CD4-positive, CD25-positive, alpha-beta regulatory T cell (primary cell): ENCODE measurements around the gene SEMA5B. TPM values are rescaled to one million over a fixed set of nuclear protein-coding genes. Genes with fewer than 3 reads are reported as not detected.

Source experiments
- ATAC-seq, 2 donors: fragments of 150-1000 bp; cut with Tn5 transposase; one replicate each; pipeline ENCODE4 v1.10.0; 2021; ENCODE audit warnings: low read depth in 2 of 2, moderate number of reproducible peaks in 2 of 2, moderate library complexity in 1 of 2
- DNase-seq, 3 donors: peaks; one replicate each; pipeline versions ENCODE4 v3.0.0 to v3.0.0-alpha.2; 2012 to 2022; ENCODE audit warnings: mixed read lengths in 1 of 3
- H3K27ac ChIP-seq: one replicate; pipeline ENCODE4 v1.7.0; 2013; ENCODE audit warnings: mild to moderate bottlenecking, low read length; ENCODE audit not compliant: insufficient read depth, poor library complexity, severe bottlenecking
- H3K27me3 ChIP-seq: one replicate; pipeline ENCODE4 v1.7.0; 2013; ENCODE audit warnings: low read length; ENCODE audit not compliant: control insufficient read depth, insufficient read depth
- H3K36me3 ChIP-seq: one replicate; pipeline ENCODE4 v1.7.0; 2013; ENCODE audit warnings: mild to moderate bottlenecking, low read length, moderate library complexity; ENCODE audit not compliant: control insufficient read depth, insufficient read depth
- H3K4me1 ChIP-seq: 2 replicates; pipeline ENCODE4 v1.7.0; 2013; ENCODE audit warnings: mild to moderate bottlenecking, low read length; ENCODE audit not compliant: insufficient read depth, control insufficient read depth, poor library complexity, severe bottlenecking
- H3K4me3 ChIP-seq: one replicate; pipeline ENCODE4 v1.7.0; 2013; ENCODE audit warnings: low read depth, mild to moderate bottlenecking, low read length, moderate library complexity
- H3K9me3 ChIP-seq, 2 experiments: 1 replicate in 1 of 2; 2 replicates in 1 of 2; pipeline ENCODE4 v1.7.0; 2013; ENCODE audit warnings: low read length in 2 of 2, mild to moderate bottlenecking in 1 of 2, moderate library complexity in 1 of 2; ENCODE audit not compliant: control insufficient read depth in 2 of 2
- H3K27ac Mint-ChIP-seq, 3 donors: one replicate each; pipeline ENCODE4 v1.8.0; 2020 to 2022; ENCODE audit warnings: mild to moderate bottlenecking in 3 of 3, mixed read lengths in 3 of 3, moderate library complexity in 2 of 3
- H3K27me3 Mint-ChIP-seq: one replicate; pipeline ENCODE4 v1.8.0; 2022; ENCODE audit warnings: mild to moderate bottlenecking, mixed read lengths
- H3K36me3 Mint-ChIP-seq: one replicate; pipeline ENCODE4 v1.8.0; 2020; ENCODE audit warnings: mixed read lengths
- H3K4me1 Mint-ChIP-seq, 4 donors: one replicate each; pipeline ENCODE4 v1.8.0; 2020 to 2022; ENCODE audit warnings: mixed read lengths in 4 of 4, mild to moderate bottlenecking in 1 of 4
- H3K4me3 Mint-ChIP-seq, 4 donors: one replicate each; pipeline ENCODE4 v1.8.0; 2020 to 2022; ENCODE audit warnings: mild to moderate bottlenecking in 4 of 4, mixed read lengths in 4 of 4, moderate library complexity in 3 of 4
- H3K9me3 Mint-ChIP-seq, 7 donors: one replicate each; pipeline ENCODE4 v1.8.0; 2020 to 2022; ENCODE audit warnings: mixed read lengths in 7 of 7, mild to moderate bottlenecking in 3 of 7, moderate library complexity in 2 of 7
- polyA plus RNA-seq, 4 donors: library from polyadenylated mRNA; unstranded; fragments of 300-500 nt; fragmentation: Illumina TruSeq; gene quantifications; one replicate each; pipeline ENCODE4 v1.2.3, GENCODE V29; 2021
- total RNA-seq: library from RNA; stranded (reverse); gene quantifications from one replicate; pipeline ENCODE4 v1.2.3, GENCODE V29; 2022

Gene SEMA5B
- total and polyA plus RNA-seq, 5 donors from 2014 or later: 0.50 TPM; not detected in 4

- no peaks in the 10 kb centered on the region for H3K27me3 Mint-ChIP-seq
- DNase-seq (no peak), ATAC-seq (no peak)
- H3K36me3 ChIP-seq: peaks cover 15% of the 10 kb centered on the region
- H3K4me3 ChIP-seq: no peak overlapping the region
- H3K9me3 Mint-ChIP-seq: no peaks in the 10 kb centered on the region
- no peaks in the 10 kb centered on the region for H3K4me1 ChIP-seq
- peaks cover 38% of the 10 kb centered on the region for H3K36me3 Mint-ChIP-seq
- H3K27ac ChIP-seq: no peak overlapping the region
- H3K27me3 ChIP-seq: no peaks in the 10 kb centered on the region
- no peak overlapping the region for H3K4me3 Mint-ChIP-seq
- no peaks in the 10 kb centered on the region for H3K9me3 ChIP-seq
- peaks cover 0 to 1% (median 0%) of the 10 kb centered on the region in 4 donors for H3K4me1 Mint-ChIP-seq
- H3K27ac Mint-ChIP-seq: no peak overlapping the region
These were observed 145.1 kb downstream of the SEMA5B start for GRCh38 chr3:122882361-122882947.

GRCh38 chr3:122880624-122881023 is 146.9 kb downstream of the SEMA5B start:
- H3K36me3 ChIP-seq: peaks cover 15% of the 10 kb centered on the region
- peaks cover 0 to 9% (median 7%) of the 10 kb centered on the region in 4 donors for H3K4me1 Mint-ChIP-seq
- DNase-seq: no peak
- H3K27me3 ChIP-seq: no peaks in the 10 kb centered on the region
- H3K9me3 Mint-ChIP-seq: no peaks in the 10 kb centered on the region
- H3K9me3 ChIP-seq: no peaks in the 10 kb centered on the region
- H3K4me3 ChIP-seq: no peak overlapping the region
- H3K27ac Mint-ChIP-seq: no peak overlapping the region
- peaks cover 35% of the 10 kb centered on the region for H3K36me3 Mint-ChIP-seq
- no peak for ATAC-seq
- no peak overlapping the region for H3K4me3 Mint-ChIP-seq
- H3K4me1 ChIP-seq: peaks cover 4% of the 10 kb centered on the region
- H3K27me3 Mint-ChIP-seq: no peaks in the 10 kb centered on the region
- H3K27ac ChIP-seq: no peak overlapping the region

- H3K9me3 ChIP-seq: no peaks in the 10 kb centered on the region
- peaks cover 8% of the 10 kb centered on the region for H3K4me1 ChIP-seq
- no peak for ATAC-seq
- no peak for DNase-seq
- Mint-ChIP-seq H3K27ac (no peak overlapping the region), H3K4me1 (peaks cover under 1 to 13% (median 10%) of the 10 kb centered on the region in 4 donors), H3K36me3 (peaks cover 37% of the 10 kb centered on the region), H3K4me3 (no peak overlapping the region), H3K27me3 (no peaks in the 10 kb centered on the region), H3K9me3 (no peaks in the 10 kb centered on the region)
- H3K27ac ChIP-seq: no peak overlapping the region
- H3K27me3 ChIP-seq: no peaks in the 10 kb centered on the region
- peaks cover 15% of the 10 kb centered on the region for H3K36me3 ChIP-seq
- H3K4me3 ChIP-seq: no peak overlapping the region
These were observed 147.4 kb downstream of the SEMA5B start for GRCh38 chr3:122880173-122880572.

GRCh38 chr3:122875547-122876127 is 151.9 kb downstream of the SEMA5B start:
- Histone ChIP-seq H3K36me3 (peaks cover 22% of the 10 kb centered on the region), H3K9me3 (no peaks in the 10 kb centered on the region), H3K27me3 (no peaks in the 10 kb centered on the region), H3K27ac (no peak overlapping the region), H3K4me3 (no peak overlapping the region), H3K4me1 (peaks cover 11% of the 10 kb centered on the region)
- Mint-ChIP-seq H3K27me3 (no peaks in the 10 kb centered on the region), H3K36me3 (peaks cover 42% of the 10 kb centered on the region), H3K9me3 (peaks cover 0 to 4% (median 0%) of the 10 kb centered on the region in 7 donors), H3K4me1 (peaks cover 13 to 17% (median 15%) of the 10 kb centered on the region in 4 donors), H3K27ac (no peak overlapping the region), H3K4me3 (no peak overlapping the region)
- ATAC-seq (no peak), DNase-seq (peak in 1 of 3 donors; percentile 7)

- Histone ChIP-seq H3K36me3 (peaks cover 14% of the 10 kb centered on the region), H3K4me3 (no peak overlapping the region), H3K27me3 (no peaks in the 10 kb centered on the region), H3K9me3 (no peaks in the 10 kb centered on the region), H3K4me1 (peaks cover 11% of the 10 kb centered on the region), H3K27ac (no peak overlapping the region)
- Mint-ChIP-seq H3K4me1 (peaks cover 13 to 17% (median 15%) of the 10 kb centered on the region in 4 donors), H3K36me3 (peaks cover 33% of the 10 kb centered on the region), H3K4me3 (no peak overlapping the region), H3K27ac (no peak overlapping the region), H3K27me3 (no peaks in the 10 kb centered on the region), H3K9me3 (peaks cover 0 to 4% (median 0%) of the 10 kb centered on the region in 7 donors)
- ATAC-seq (no peak), DNase-seq (no peak)
These were observed 153.6 kb downstream of the SEMA5B start for GRCh38 chr3:122873741-122874515.

- Mint-ChIP-seq H3K27me3 (no peaks in the 10 kb centered on the region), H3K4me3 (no peak overlapping the region), H3K4me1 (no peaks in the 10 kb centered on the region), H3K9me3 (no peaks in the 10 kb centered on the region), H3K27ac (no peak overlapping the region), H3K36me3 (peaks cover 29% of the 10 kb centered on the region)
- H3K4me1 ChIP-seq: no peaks in the 10 kb centered on the region
- DNase-seq (no peak), ATAC-seq (no peak)
- peaks cover 4% of the 10 kb centered on the region for H3K36me3 ChIP-seq
- no peak overlapping the region for H3K27ac ChIP-seq
- no peaks in the 10 kb centered on the region for H3K27me3 ChIP-seq
- H3K9me3 ChIP-seq: no peaks in the 10 kb centered on the region
- H3K4me3 ChIP-seq: no peak overlapping the region
These were observed 159.2 kb downstream of the SEMA5B start for GRCh38 chr3:122868322-122868721.

GRCh38 chr3:122864498-122864897 is 163.1 kb downstream of the SEMA5B start:
- no peak overlapping the region for H3K4me3 ChIP-seq
- peaks cover 28% of the 10 kb centered on the region for H3K36me3 Mint-ChIP-seq
- H3K4me1 Mint-ChIP-seq: peaks cover 0 to 5% (median 0%) of the 10 kb centered on the region in 4 donors
- peaks cover 15% of the 10 kb centered on the region for H3K36me3 ChIP-seq
- no peak overlapping the region for H3K4me3 Mint-ChIP-seq
- no peak overlapping the region for H3K27ac Mint-ChIP-seq
- no peak for ATAC-seq
- H3K9me3 ChIP-seq: no peaks in the 10 kb centered on the region
- H3K27me3 Mint-ChIP-seq: no peaks in the 10 kb centered on the region
- no peaks in the 10 kb centered on the region for H3K9me3 Mint-ChIP-seq
- no peak for DNase-seq
- no peaks in the 10 kb centered on the region for H3K27me3 ChIP-seq
- no peaks in the 10 kb centered on the region for H3K4me1 ChIP-seq
- no peak overlapping the region for H3K27ac ChIP-seq
